Right atrium auricular region (tissue), 2 donors: ENCODE results near the gene FBXO21. TPM values are rescaled to one million over a fixed set of nuclear protein-coding genes. Genes with fewer than 3 reads are reported as not detected.
"Not testable (repeated sequence)": the region's sequence is repeated elsewhere in the genome, so short reads cannot be mapped to it uniquely, and the experiment has no call there.

Experiments
- DNase-seq: peaks from one replicate; pipeline ENCODE4 v3.0.0-alpha.2; 2019; ENCODE audit warnings: low spot score
- H3K27ac ChIP-seq, 2 donors: fragments of 200-600 bp; sonication (generic); 1 replicate in 1 of 2; 2 replicates in 1 of 2; pipeline ENCODE4 v1.5.1; 2016 to 2019
- H3K27me3 ChIP-seq, 2 donors: fragments of 200-600 bp; sonication (generic); one replicate each; pipeline versions ENCODE4 v1.5.1 to v1.6.0; 2017 to 2019
- H3K36me3 ChIP-seq: fragments of 200-600 bp; sonication (generic); one replicate; pipeline ENCODE4 v1.5.1; 2016
- H3K4me1 ChIP-seq, 2 donors: fragments of 200-600 bp; sonication (generic); one replicate each; pipeline versions ENCODE4 v1.5.1 to v1.6.0; 2017 to 2019
- H3K4me3 ChIP-seq, 2 donors: fragments of 200-600 bp; sonication (generic); 1 replicate in 1 of 2; 2 replicates in 1 of 2; pipeline ENCODE4 v1.5.1; 2017 to 2019; ENCODE audit warnings: mild to moderate bottlenecking in 1 of 2, moderate library complexity in 1 of 2
- H3K9me3 ChIP-seq, 2 donors: fragments of 200-600 bp; sonication (generic); one replicate each; pipeline ENCODE4 v1.5.1; 2019
- total RNA-seq, 2 donors: library from RNA; depleted of rRNA; stranded (reverse); fragments of >200 nt; gene quantifications; one replicate each; pipeline ENCODE4 v1.1.0, GENCODE V29; 2016
- TF ChIP-seq, protein P1 (sequence below), 2 donors: fragments of 200-600 bp; sonication (generic); IDR thresholded peaks; one replicate each; pipeline ENCODE4 v1.5.1; 2019; ENCODE audit warnings: antibody characterized with exemption in 2 of 2

The FBXO21 gene
- total RNA-seq, 2 donors from 2014 or later = 43.5 to 77.9 TPM

- no peak overlapping the region for H3K4me3 ChIP-seq
These were observed 2.1 kb downstream of the FBXO21 start for GRCh38 chr12:117188121-117188665.

GRCh38 chr12:117187421-117187820 lies 2.8 kb downstream of the FBXO21 start:
- H3K4me1 ChIP-seq = peaks cover 0 to 17% of the 10 kb centered on the region in 2 donors
- no peak overlapping the region for H3K27ac ChIP-seq
- peaks cover 37% of the 10 kb centered on the region for H3K36me3 ChIP-seq
- no peak overlapping the region for H3K4me3 ChIP-seq
- H3K9me3 ChIP-seq = no peaks in the 10 kb centered on the region
- TF ChIP-seq, protein P1, sequence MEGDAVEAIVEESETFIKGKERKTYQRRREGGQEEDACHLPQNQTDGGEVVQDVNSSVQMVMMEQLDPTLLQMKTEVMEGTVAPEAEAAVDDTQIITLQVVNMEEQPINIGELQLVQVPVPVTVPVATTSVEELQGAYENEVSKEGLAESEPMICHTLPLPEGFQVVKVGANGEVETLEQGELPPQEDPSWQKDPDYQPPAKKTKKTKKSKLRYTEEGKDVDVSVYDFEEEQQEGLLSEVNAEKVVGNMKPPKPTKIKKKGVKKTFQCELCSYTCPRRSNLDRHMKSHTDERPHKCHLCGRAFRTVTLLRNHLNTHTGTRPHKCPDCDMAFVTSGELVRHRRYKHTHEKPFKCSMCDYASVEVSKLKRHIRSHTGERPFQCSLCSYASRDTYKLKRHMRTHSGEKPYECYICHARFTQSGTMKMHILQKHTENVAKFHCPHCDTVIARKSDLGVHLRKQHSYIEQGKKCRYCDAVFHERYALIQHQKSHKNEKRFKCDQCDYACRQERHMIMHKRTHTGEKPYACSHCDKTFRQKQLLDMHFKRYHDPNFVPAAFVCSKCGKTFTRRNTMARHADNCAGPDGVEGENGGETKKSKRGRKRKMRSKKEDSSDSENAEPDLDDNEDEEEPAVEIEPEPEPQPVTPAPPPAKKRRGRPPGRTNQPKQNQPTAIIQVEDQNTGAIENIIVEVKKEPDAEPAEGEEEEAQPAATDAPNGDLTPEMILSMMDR (IDR thresholded peaks at IDR 0.05) = no peak
- H3K27me3 ChIP-seq = no peaks in the 10 kb centered on the region
- DNase-seq = no peak

More at GRCh38 chr12:117188121-117188665, 2.1 kb downstream of the FBXO21 start:
- Histone ChIP-seq H3K27me3 (no peaks in the 10 kb centered on the region), H3K27ac (peak overlapping the region in 1 of 2 donors; percentile 80), H3K36me3 (peaks cover 30% of the 10 kb centered on the region), H3K4me1 (peaks cover 0 to 17% of the 10 kb centered on the region in 2 donors), H3K9me3 (no peaks in the 10 kb centered on the region)
- no peak for DNase-seq
- TF ChIP-seq, protein P1 (IDR thresholded peaks at IDR 0.05) = no peak

DNA sequence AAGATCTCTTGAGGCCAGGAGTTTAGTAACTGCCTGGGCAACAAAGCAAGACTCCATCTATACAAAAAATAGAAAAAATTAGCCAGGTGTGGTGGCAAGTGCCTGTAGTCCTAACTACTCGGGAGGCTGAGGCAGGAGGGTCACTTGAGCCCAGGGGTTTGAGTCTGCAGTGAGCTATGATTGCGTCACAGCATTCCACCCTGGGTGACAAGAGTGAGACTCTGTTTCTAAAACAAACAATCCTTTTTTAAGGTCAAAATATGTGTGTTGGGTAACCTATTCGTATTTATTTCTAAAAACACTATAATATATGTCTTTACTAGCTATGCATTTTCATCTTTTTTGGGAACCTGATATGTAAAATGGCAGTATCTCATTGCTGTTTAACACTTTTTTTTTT lies 7.4 kb downstream of the FBXO21 start:
- Histone ChIP-seq H3K36me3 (peaks cover 59% of the 10 kb centered on the region), H3K9me3 (no peaks in the 10 kb centered on the region)
- TF ChIP-seq, protein P1 (IDR thresholded peaks at IDR 0.05) = no peak

DNA sequence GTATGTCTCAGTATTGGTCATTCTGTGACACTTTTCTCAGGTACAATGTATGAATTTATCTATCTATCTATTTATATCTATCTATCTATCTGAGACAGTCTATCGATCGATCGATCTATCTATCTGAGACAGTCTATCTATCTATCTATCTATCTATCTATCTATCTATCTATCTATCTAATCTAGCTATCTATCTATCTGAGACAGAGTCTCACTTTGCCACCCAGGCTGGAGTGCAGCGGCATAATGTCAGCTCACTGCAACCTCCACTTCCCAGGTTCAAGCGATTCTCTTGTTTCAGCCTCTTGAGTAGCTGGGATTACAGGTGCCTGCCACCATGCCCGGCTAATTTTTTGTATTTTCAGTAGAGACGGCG lies 8.8 kb downstream of the FBXO21 start:
- not testable (repeated sequence) for H3K9me3 ChIP-seq, H3K27me3 ChIP-seq, H3K4me1 ChIP-seq, DNase-seq, H3K4me3 ChIP-seq, H3K27ac ChIP-seq
- peaks cover 65% of the 10 kb centered on the region for H3K36me3 ChIP-seq

More for the DNA sequence above, 7.4 kb downstream of the FBXO21 start:
- H3K4me3 ChIP-seq = no peak overlapping the region
- no peaks in the 10 kb centered on the region for H3K27me3 ChIP-seq
- no peaks in the 10 kb centered on the region for H3K4me1 ChIP-seq
- DNase-seq = no peak
- no peak overlapping the region for H3K27ac ChIP-seq

- H3K27ac ChIP-seq = no peak overlapping the region
- H3K4me3 ChIP-seq = no peak overlapping the region
- H3K4me1 ChIP-seq = no peaks in the 10 kb centered on the region
- peaks cover 65% of the 10 kb centered on the region for H3K36me3 ChIP-seq
- TF ChIP-seq, protein P1 (IDR thresholded peaks at IDR 0.05) = no peak
- no peak for DNase-seq
- no peaks in the 10 kb centered on the region for H3K9me3 ChIP-seq
- H3K27me3 ChIP-seq = no peaks in the 10 kb centered on the region
These were observed 9.4 kb downstream of the FBXO21 start for GRCh38 chr12:117180758-117181467.

DNA sequence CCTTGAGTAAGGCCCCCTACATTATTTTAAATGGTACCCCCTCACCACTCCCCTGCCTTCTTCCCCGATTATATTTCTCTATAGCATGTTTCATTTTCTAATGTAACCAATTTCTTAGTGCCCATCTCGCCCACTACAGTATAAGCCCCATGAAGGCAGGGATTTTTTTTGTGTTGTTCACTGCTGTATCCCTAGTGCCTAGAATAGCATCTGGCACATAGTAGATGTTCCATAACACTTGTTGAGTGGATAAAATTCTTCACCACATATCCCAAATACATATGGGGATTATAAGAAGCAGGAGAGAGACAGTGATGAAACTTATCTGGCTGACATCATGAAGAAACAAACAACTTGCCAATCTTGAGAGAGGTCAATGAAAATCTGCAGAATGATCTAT lies 11.5 kb downstream of the FBXO21 start:
- H3K36me3 ChIP-seq = peaks cover 68% of the 10 kb centered on the region
- no peaks in the 10 kb centered on the region for H3K9me3 ChIP-seq

More for the DNA sequence above, 11.5 kb downstream of the FBXO21 start:
- DNase-seq = no peak
- TF ChIP-seq, protein P1 (IDR thresholded peaks at IDR 0.05) = no peak
- Histone ChIP-seq H3K4me1 (no peaks in the 10 kb centered on the region), H3K27me3 (no peaks in the 10 kb centered on the region), H3K27ac (no peak overlapping the region), H3K4me3 (no peak overlapping the region)
